ENCODE data around the gene DEPP1.

GRCh38 chr10:44955413-44956070, 23.1 kb downstream of the DEPP1 start:
- no peak for TF ChIP-seq CTCF (IDR thresholded peaks at IDR 0.05)
- no peak for TF ChIP-seq ESRRA (CRISPR knock-in tag; IDR thresholded peaks at IDR 0.05; ENCODE audit: borderline replicate concordance)
- TF ChIP-seq ZNF138 (CRISPR knock-in tag; conservative IDR thresholded peaks at IDR 0.05) = no peak
- TF ChIP-seq ZNF512 (CRISPR knock-in tag; IDR thresholded peaks at IDR 0.05; ENCODE audit: borderline replicate concordance) = no peak
- TF ChIP-seq TEAD4 (CRISPR knock-in tag; IDR thresholded peaks at IDR 0.05) = no peak
- TF ChIP-seq FOXP1 (CRISPR knock-in tag; IDR thresholded peaks at IDR 0.05; ENCODE audit: borderline replicate concordance) = no peak
- no peak for TF ChIP-seq SOX15 (CRISPR knock-in tag; IDR thresholded peaks at IDR 0.05)
- TF ChIP-seq PREB (CRISPR knock-in tag; IDR thresholded peaks at IDR 0.05; ENCODE audit: borderline replicate concordance) = no peak
- no peak for TF ChIP-seq ELF4 (CRISPR knock-in tag; IDR thresholded peaks at IDR 0.05; ENCODE audit: low read depth)
- TF ChIP-seq STAT6 (CRISPR knock-in tag; conservative IDR thresholded peaks at IDR 0.05; ENCODE audit: low read depth) = no peak
- no peak for TF ChIP-seq GABPB1 (CRISPR knock-in tag; IDR thresholded peaks at IDR 0.05)
- no peak for TF ChIP-seq USF2 (CRISPR knock-in tag; IDR thresholded peaks at IDR 0.05)
- TF ChIP-seq MAX (CRISPR knock-in tag; IDR thresholded peaks at IDR 0.05) = no peak
- TF ChIP-seq ATF2 (CRISPR knock-in tag; IDR thresholded peaks at IDR 0.05; ENCODE audit: borderline replicate concordance, low read depth) = no peak
